Fibroblast of skin of back (primary cell): ENCODE data around the gene EPB41L3.
"Not testable (repeated sequence)": the region's sequence is repeated elsewhere in the genome, so short reads cannot be mapped to it uniquely, and the experiment has no call there.

Experiments
- DNase-seq: peaks from one replicate; pipeline ENCODE4 v3.0.0-alpha.2; 2013

The EPB41L3 gene

GRCh38 chr18:5530629-5531178, 13.1 kb downstream of the EPB41L3 start:
- no peak for DNase-seq

DNA sequence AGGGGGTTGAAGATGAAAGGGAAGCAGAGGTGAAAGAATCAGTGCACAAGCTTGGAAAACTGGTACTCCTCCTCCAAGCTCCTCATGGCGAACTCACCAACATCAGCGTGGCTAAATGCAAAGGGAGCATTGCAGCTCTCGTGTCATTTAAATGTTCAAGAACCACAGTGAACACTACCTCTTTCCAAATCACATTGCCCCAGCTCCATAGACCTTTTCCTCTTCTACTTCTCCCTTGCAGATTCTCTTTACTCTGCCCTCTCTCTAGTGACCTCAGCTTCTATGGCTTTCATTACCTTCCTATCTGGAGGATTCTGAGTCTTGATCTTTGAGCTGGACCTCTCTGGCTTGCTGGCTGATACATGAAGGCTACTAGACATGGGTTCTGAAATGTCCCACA, 14.3 kb downstream of the EPB41L3 start:
- no peak for DNase-seq

- peak; percentile 80 for DNase-seq
Observed at GRCh38 chr18:5527603-5528002, 16.2 kb downstream of the EPB41L3 start.

DNA sequence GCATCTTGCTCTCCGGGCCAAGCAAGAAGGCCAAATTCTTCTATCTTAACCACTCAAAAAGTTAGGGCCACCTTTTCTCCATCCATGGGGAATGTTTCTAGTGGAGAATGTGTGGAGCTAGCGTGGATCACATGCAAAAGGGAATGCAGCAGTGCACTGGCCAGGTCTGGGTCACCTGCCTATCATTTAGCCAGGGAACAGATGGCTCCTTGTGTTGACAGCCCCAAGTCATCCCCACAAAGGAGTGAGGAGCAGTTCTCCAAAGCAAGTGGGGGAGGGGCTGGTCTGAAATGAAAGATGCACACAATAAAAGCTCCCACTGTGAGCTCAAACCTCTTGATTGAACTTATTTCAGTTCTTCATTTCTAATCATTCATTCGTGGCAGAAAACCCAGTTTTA, 19.1 kb downstream of the EPB41L3 start:
- no peak for DNase-seq

DNA sequence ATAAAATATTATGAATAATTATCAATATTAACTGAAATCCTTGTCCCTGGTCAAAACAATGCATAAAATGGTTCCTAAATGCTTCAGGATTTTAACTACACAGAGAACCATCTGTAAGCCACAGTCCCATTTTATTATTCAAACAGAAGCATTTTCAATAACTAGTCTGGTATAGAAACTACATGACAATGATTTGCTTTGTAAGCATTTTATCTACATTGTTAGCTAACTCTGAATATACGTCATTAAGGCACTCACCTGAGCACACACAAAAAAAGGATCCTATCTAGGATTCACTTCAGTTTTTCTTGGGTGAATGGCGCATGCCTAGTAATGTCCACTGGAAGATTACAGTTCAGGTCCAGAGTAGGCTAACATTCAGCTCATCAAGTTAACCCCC, 22.8 kb downstream of the EPB41L3 start:
- no peak for DNase-seq

DNA sequence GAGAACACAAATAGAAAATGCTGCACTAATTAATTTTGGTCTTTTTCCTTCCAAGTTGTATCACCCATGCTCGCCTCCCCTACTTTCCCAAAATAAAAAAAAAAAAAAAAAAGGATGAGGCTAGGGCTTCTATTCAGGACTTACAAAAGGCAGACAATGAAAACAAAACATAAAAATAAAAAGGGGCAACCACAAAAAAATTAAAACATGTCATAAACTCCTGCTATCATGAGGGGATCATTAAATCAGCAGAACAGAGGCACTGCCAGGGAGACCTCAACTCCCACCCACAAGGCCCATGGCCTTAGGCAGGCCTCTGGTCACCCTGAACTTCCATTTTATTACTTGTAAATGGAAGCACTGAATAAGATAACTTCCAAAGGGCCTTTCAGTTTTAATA, 23.3 kb downstream of the EPB41L3 start:
- no peak for DNase-seq

DNA sequence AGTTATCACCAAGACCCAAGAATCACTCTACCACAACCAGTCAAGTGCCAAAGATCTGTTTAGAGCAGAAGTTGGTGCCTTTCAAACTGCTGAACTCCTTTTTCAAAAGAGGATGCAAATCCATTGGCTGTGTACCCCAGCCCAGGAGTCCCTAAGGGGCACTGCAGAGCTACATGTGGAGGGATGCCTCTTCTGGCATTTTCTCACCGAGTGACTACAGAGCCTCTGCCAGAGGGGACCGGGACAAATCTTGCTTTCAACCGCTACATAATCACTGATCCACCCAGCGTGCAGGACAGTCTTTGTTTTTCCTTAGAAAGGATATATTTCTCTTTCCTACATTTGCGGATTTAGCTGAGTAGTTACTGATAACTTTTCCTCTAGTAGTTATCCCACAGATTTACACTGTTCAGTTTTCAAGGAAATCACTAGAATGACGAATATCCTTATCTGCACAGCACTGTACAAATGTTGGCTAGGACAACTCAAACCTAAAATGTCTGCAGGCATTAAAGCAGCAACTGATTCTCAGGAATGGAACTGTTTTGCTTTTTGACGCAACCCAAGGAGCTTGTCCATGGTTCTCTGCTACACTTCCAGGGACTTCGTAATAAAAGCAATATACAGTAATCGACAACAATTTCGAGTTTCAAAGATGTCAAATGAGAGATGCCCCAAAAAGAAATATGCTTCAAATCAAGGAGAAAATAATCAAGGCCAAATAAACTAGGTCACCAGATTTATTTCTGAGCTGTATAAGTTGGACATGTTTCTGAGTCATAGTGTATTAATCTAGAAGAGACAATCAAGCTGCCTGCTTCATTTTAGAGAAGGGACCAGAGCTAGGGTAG, 24.1 kb downstream of the EPB41L3 start:
- no peak for DNase-seq

DNA sequence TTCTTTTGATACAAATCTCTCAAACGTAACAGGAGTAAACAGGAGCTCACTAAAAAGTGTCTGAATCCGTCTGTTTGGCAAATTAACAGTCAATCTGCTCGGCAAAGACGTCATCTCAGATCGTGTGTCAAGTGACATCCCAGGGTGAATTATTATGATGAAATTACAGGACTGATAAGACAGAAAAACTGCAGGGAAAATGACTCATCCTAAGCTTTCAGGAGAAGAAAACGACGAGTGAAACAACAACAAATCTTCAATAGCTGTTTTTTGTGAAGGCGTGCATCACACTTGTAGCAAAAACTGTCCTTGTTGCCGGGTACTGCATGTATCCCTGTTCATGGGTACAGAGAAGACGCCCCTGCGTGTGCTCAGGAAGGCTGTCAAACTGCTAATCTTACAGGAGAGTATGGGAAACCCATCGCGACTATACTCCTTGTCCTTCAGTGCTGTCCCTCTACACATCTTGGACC, 24.9 kb downstream of the EPB41L3 start:
- peak; percentile 35 for DNase-seq

GRCh38 chr18:5518179-5518770, 25.5 kb downstream of the EPB41L3 start:
- no peak for DNase-seq

GRCh38 chr18:5516841-5517240, 27.0 kb downstream of the EPB41L3 start:
- DNase-seq = no peak

DNA sequence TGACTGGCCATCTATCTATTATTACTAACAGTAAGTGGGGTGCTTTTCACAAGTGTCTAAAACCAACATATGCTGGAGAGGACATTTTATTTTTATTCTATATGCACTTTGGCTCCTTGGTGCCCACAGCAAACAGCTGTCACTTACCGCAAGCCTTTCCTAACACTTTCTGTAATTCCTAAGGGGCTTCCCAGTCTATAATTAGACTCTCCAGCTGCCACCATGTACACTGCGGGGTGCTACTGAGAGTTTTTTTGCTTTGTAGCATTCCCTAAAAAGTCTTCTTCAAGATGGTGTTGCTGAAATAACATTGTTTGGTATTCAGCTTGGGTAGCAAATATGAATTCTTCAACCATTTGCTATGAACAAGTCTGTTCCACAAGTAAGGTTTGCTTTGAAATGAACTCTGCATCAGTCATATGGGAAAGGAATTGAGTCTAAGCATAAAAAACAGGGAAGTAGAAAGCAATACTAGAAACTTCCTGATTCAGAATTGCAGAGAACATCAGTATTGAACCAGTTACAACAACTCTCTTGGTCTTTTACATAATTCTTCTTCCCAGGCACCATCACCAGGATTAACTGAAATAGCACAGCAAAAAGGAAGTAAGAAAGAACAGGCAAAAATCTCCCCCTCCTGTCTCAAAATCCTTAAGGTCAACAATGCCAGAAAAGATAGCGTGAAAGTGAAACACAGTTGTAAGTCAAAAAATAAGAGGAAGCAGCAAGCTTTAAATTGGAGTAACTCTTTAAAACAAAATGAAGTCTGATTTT, 28.6 kb downstream of the EPB41L3 start:
- peak; percentile 12 for DNase-seq

DNA sequence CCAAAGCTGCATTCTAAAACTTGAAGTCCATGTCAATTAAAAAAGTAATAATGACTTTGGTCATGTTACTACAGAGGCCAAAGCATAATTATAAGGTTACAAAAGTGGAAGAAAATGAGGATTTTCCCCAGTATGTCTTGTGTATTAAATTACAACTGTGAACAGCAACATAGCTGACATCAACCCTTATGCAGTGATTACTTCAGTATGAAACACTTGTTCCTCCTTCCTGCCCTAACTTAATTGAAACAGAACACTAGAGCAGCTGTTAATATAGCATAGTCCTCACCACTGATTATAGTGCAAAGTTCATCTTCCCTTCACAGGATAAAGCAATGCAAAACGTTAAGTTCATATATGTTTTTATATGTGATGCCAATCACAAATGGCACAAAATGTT, 29.9 kb downstream of the EPB41L3 start:
- no peak for DNase-seq

DNA sequence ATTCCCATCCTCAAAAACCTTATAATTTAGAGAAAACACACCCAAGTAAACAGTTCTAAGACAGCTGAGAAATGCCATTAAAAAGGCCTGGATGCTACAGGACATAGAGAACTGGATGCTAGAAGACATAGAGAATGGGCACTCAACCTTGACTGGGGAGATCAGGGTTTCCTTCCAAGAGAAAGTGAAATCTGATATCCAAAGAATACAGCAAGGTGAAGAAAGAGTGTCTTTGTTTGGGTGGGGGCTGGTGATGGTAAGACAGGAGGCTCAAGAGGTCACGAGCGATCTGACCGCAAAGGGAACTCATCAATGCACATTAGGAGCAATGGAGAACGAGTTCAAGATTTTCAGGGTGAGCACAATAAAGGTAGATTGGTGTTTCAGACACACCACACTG, 31.6 kb downstream of the EPB41L3 start:
- no peak for DNase-seq

- DNase-seq = not testable (repeated sequence)
Observed at GRCh38 chr18:5511541-5511940, 32.3 kb downstream of the EPB41L3 start.

DNA sequence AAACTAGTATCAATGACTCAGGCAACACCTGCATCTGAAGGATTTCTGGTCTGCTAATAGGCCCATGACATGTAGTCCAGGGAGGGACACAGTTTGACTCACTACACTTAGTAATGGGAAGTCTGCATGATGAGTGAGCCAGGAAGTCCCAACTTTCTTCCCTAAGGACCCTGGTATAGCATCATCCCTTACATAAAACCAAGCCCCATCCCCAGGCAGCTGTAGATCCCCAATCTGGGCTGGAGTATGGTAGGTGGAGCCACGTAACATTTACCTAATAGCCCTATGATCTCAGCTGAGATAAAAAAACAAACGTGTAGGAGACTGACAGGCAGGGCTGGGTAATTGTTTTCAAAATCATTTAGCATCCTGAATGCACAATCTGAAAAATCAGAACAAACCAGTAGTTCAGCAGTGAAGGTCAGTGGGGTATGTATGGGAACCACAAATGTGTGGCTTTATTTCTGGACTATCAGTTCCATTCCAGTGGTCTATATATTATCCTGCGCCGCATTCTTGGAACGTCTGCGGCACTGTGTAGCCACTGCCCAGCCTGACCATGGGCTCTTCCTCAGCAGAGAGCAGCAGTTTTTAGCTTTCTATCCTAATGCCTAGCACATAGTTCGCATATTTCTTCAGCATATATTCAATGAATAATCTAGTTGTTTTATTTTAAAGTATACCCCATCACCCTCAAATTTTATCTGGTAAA, 33.5 kb downstream of the EPB41L3 start:
- peak; percentile 53 for DNase-seq

DNA sequence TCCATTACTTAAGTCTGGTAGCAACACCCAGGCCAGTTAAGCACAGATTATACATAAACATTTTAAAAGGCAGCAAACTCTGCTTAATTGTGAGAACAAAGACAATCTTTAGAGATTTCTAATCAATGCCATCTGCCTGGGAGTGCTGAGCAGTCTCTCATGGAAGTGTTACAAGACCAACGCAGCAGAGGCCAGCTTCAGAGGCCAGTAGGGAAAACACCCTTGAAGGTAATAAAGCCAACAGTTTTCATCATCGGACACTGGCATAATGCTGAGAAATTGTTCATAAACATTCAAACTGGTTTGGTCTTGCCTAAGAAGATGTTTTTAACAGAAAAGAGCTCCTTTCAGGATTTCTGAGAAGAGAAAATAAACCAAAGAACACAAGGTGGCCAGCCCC, 35.0 kb downstream of the EPB41L3 start:
- no peak for DNase-seq

DNA sequence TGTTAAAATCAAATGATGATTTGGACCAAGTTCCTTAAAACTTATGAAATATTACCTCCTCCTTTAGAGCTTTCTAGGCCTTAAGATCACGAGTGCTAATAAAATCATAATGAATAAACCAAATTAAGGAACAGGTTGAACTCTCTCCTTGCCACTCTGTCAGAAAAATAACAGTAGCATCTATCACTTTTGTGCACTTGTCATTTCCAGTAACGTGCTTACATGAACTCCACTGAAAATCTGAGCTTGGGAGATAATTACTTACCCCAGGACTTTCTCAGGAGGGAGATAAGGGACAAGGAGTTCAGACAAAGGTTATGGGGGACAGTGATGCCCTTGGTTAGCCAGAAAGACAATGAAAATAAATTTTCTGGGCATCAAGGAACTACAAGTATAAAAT, 36.0 kb downstream of the EPB41L3 start:
- no peak for DNase-seq

DNA sequence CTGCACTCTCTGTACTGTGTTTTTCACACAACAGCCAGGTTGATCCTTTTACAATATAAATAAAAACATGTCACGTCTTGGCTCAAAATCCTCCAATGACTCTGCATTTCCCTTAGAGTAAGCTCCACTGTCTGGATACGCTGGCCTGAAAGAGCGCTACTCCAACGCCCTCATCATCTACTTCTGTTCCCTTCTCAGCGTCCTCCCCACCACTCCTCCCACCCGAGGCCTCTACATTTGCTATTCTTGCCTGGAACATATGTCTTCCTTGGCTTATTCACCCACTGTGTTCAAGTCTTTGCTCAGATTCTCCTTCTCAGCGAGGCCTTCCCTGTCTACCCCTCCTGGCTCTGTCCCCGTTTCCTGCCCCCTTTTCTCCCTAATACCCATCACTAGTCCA, 37.6 kb downstream of the EPB41L3 start:
- no peak for DNase-seq

DNA sequence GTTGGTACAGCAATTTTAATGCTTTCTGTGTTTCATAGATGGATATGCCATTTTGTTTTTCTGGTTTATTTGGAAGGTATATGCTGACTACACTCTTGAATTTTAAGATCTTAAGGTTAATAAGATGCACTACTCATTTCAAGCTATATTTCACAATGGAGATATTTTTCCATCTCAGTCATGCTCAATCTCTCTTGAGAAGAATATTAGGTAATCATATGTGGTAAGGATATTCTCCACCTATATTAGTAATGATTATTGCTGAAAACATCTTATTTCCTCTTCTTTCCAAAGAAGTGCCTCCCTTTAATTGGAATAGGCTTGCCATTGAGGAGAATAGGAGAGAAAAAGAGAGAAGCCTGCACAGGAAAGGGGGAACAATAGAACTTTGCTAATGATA, 40.1 kb downstream of the EPB41L3 start:
- DNase-seq = no peak

DNA sequence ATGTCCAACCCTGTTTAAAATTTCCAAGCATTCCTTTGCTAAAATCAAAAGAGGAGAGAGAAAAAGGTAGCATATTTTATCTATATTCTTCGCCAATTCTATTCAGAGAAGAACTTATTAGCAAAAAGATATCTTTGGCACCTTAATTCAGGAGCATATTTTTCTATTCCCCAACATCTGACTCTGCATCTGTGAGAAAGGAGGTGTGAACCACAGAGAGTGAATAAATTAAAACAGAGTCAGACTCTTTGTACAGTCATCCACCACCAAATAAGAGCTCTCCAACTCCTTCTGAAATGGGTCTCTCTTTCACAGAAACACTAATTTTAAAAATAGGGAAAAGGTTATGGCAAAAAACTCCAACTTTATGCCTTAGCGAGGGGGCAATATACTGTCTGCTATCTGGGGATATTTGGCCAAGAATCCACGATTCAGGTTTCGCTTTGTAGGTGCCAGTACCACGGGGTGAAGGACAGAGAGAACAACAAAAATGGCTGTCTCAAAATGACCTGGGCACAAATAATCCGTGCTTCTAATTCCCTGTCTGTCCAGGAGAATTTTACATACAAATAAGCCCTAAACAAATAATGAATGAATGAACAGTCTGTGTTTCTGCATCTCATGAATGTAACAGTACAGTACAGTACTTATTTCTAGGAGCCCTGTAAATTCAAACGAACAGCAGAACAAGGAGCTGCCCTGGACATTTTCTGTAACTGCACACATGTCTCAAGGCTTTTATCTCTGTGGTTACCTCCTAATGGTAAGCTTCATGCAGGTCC, 43.4 kb downstream of the EPB41L3 start:
- DNase-seq = no peak

GRCh38 chr18:5498452-5498851, 45.3 kb downstream of the EPB41L3 start:
- no peak for DNase-seq

DNA sequence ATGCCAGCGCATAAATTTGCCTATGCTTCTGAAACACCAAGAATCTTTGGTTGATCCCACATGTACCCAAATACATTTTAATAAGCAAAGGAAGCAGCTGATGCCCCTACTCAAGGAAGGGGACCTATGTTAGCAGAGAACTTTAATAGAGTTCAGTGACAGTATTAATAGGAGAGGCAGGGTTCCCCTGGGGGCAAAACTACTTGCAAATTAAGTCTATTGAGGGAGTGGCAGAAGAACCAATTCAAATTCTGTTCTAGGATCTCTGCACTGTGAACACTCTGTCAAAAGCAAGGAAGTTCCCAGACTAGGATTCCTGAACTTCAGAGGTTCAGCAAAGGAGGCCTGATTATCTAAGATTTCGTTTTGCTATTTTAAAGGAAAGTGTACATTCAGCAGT, 47.5 kb downstream of the EPB41L3 start:
- DNase-seq = no peak
